HG03354 (cell line): ENCODE measurements around the gene ARHGAP28.
"Not testable (repeated sequence)": the region's sequence is repeated elsewhere in the genome, so short reads cannot be mapped to it uniquely, and the experiment has no call there.

Experiments used
- ATAC-seq: cut with Tn5 transposase; IDR thresholded peaks from one replicate; pipeline ENCODE4 v1.9.1; 2021; ENCODE audit warnings: mild to moderate bottlenecking; ENCODE audit not compliant: unreplicated experiment, poor library complexity, severe bottlenecking

Gene ARHGAP28

DNA sequence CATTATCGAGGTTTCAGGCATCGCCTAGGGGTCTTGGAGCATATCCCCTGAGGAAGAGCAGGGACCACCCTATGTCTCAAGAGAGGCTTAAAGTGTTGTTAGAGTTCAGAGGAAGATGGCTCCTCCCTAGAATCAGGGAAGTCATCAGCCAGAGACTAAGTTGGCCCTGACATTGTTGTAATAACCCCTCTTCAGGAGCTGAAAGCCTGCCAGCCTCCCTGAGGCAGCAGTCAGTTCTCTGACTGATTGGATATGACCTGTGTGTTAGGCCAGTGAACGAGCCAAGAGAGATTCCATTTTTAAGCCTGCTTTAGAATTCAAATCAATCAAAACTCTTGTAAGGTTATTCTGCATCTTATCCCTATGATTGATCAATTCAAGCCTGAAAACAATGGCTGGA lies 34.9 kb downstream of the ARHGAP28 start:
- ATAC-seq, result no peak

DNA sequence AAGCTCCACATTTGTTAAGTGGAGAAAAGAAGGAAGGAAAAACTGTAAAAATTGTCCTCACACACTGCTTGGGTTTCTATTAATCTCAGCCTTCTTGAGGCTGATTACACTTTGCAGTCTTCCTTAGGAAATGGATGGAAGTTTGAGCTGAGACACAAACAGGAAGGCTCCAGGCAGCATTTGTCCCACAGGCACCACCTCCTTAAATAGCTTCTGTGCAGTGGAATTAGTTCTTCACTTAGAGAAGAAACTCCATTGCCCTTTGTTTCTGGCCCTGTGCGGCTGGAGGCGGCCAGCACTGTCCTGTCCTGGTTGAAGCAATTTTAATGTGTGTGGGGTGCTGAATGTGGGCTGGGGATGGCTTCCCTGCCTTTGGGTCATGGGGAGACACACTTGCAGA lies 44.3 kb downstream of the ARHGAP28 start:
- no peak for ATAC-seq

DNA sequence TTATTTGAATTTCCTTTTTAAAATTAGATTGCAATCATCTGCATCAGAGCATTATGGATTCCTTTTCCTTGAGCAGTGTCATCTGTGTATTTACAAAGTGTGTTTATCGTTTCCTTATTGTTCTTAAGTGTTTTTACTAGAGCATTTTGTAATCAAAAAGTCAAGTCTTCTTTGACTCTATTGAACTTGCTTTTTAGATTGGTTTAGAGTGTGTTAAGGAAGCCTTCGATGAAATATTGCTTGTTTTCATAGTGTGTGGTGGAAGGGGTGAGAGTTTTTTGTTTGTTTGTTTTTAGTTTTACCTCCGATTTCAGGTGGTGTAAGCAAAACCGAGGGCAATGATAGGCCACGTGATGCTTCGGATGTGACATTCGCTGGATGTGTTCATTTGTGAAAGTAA lies 45.7 kb downstream of the ARHGAP28 start:
- ATAC-seq, result no peak

DNA sequence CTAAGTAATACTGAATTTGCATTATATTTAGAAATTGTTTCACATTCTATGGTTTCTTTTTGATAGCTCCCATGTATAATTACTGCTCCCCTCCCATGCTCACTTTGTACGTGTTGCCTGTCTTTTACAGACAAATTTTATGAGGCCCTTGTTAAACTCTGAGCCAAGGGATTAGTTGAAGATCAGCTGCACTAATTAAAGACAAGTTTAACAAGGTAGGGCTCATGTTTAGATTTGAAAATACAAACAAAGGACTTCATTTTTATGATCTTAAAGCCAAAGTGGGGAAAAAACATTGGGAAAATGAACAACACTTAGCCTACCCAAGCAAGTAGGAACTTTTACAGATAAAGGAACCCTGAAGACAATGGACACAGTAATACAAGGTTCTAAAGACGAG lies 46.2 kb downstream of the ARHGAP28 start:
- ATAC-seq, result no peak

DNA sequence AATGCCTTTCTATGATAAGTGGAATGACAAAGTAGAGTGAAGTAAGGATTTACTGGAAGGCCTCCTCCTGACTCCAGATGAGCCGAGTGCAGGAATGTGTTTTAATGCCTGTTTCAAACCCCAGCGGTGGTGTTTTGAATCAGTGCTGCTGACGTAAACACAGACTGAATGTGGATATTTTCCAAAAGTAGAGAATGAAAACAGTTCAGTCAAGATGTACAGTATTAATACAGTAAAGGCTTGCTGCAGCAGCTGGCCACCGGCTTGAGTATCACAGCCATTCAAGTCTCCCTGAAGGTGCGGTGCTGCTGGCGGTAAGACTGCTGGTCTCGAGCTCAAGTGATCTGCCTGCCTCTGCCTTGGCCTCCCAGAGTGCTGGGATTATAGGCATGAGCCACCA lies 46.7 kb downstream of the ARHGAP28 start:
- no peak for ATAC-seq

DNA sequence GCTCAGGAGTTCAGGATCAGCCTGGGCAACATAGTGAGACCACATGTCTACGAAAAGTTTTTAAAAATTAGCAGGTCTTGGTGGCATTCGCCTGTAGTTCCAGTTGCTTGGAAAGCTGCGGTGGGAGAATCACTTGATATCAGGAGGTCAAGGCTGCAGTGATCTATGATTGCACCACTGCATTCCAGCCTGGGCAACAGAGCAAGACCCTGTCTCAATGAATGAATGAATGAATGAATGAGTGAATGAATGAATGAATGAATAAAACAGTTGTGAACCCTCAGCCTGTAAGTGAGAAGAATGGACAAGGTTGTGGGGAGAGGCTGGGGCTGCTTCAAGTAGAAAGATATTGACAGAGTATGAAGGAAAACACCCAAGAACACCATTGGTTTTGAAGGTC lies 48.0 kb downstream of the ARHGAP28 start:
- no peak for ATAC-seq

DNA sequence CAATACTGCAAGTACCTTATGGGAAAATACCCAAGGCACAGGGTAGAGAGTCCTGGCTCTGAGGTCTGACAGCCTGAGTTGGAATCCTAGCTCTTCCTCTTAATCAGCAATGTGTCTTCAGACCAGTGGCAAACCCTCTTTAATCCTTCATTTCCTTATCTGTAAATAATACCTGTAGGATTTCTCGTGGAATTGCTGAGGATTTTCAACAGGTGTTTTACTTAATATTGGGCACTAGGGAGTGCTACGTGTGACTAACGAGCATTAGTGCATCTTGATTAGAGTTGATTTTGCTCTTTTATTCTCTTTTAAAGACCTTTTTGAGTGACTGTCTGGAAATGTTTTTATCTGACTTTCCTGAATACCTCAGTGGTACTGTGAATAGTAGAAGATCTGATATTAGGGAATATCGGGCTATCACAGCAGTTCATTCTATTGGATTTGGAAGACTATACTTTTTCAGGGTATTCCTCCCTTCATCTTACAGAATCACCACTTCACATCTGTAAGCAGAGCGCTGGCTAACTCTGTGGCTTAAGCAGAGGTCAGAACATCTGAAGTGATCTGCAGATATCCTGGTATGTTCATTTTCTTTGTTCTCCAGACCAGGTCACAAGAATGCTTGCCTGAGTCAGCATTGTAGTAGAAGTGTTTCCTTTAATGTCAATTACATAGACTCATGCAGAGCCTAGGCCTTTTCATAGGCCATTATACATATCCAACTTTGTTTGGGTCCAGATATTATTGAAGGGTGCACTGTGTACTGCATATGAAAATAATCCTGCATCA lies 49.1 kb downstream of the ARHGAP28 start:
- no peak for ATAC-seq

DNA sequence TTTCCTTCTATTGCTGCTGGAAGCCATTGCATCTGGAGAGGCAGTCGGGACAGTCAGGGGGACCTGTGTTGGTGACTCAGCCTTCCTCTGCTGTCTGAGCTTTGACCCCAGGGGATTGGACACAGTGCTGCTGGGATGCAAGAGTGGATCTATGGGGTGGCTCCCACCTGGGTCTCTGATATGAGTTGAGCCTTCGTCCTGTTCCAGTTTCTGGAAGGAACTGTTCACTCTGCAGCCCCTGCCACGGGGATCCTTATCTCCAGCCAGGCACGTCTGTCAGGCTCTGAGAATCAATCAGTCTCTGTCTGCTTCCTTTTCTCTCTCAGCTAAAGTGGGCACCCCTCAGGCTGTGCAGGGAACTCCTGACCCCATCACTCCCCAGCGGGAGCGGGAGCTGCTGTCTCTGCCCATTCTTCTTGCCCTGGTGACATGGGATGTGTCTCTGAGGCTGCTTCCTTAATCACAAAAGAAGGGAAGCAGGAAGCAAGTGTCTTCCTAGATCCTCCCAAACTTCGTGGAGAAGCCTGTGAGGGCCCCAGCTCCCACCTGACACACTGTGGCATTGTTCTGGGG lies 51.7 kb downstream of the ARHGAP28 start:
- no peak for ATAC-seq

DNA sequence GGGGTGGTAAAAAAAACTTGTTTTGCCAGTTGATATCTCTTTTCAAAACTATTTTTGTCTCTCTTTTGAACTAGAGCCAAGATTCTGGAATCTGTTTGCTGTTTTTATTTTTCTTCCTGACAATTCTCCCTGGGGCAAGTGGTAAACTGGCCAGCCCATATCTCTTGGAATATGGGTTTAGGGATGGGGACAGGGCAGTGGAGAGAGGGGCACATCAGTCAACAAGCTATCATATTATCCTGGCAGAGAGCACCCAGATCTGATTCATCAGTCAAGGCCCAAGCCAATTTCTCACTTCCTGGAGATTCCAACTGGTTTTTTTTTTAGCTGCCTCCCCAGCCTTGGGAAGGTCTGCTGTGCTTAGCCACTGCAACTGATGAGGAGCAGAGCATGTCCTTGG lies 52.3 kb downstream of the ARHGAP28 start:
- ATAC-seq, result no peak

DNA sequence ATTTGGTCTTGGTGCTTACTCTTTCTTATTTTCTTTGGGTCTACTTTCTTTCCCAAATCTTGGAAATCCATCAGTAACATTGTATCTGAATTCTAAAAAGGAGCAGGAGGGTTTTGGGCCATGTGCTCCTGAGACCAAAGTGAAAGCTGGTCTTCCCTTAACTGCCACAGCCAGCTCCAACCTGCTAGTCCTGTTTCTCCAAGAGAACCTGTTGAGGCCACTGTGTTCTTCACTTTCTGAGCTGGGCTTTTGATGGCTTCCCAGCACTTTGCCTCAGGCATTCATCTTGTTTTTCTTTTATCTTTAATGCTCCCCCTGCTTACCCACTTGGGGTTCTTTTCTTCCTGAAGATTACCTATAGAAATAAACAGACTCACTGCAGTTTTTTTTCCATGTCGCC lies 53.3 kb downstream of the ARHGAP28 start:
- no peak for ATAC-seq

DNA sequence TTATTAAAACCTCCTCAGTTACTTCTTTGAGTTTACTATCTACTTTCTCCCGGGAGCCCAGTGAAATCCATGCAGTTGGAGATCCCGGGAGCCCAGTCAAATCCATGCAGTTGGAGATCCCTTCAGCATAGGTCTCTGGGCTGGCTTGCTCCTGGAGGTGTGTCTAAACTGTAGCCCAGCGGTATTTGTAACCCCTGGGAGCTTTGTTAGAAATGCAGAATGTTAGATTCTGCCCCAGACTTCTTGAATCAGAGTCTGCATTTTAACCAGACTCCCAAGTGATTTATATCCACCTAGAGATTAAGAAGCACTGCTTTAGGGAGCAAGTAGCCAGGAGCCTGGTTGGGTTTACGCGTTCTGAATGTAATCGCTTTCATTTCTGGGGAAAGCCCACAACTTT lies 54.5 kb downstream of the ARHGAP28 start:
- ATAC-seq, result no peak

DNA sequence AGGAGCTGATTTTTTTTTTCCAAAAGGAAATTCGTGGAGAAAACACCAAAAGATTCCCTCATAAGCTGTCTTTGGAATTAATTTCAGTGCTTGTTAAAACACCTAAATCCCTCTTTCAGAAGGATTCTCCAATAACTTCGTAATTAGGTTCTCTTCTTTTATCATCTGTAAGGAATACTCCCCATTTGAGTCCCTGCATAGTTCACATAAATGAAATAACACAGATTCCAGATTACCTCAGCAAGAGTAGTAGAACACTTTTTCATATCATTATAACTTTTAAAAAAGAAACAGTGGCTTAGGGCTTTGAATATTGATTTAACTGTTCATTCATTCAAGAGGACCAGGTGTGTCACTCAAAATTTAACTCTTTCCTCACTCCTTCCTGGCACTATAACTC lies 55.5 kb downstream of the ARHGAP28 start:
- no peak for ATAC-seq

DNA sequence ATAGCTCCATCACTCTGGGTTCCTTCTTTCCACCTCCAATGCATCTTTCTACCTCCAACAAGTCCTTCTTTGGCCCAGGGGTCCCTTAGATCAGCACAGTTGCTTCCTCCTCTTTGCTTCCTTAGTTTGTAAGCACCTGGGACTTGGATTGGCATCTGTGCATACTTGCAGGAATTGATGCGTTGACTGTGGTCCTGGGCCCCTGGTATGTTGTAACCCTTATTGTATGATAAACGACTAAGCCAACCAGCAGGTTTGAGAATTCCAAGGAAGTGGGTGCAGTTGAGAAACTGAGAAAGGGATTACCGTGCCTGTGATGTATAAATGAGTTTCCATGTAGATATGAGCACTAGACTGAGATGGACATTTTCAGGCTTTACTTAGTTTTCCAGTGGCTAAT lies 55.9 kb downstream of the ARHGAP28 start:
- no peak for ATAC-seq

DNA sequence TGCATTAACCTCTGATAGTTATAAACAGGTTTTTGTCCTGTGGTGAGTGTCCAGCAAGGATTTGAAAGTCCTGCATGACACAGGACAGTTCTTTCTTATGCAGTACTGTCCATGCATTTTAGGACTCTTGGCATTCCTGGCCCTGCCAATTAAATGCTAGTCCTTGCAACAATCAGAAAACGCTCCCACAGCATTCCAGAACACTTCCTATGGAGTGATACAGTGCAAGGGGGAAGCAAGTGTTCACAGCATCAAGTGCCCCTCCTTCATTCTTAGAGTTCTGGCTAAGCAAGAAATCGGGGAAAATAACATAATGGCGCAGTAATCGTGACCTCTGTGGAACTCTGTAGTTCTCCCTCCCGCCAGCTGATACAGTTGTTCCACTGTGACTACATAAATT lies 62.9 kb downstream of the ARHGAP28 start:
- ATAC-seq, result no peak

DNA sequence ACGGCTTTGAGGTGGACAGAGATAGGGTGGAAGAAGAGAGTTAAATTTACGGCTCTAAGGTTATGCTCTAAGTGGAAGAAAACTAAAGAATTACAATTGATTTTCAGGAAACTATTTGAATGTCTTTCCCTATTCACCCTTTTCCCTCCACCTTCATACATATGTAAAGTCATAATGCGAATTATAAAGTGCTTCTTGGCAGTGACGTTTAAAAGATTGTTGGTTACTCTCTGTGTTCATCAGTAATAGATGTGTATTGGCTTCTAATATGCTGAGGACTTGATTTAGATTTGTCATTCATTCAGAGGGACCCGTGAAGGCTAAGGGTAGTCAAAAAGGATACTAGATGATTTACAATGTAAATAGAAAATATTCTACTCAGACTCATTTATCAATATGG lies 63.9 kb downstream of the ARHGAP28 start:
- ATAC-seq, result no peak

DNA sequence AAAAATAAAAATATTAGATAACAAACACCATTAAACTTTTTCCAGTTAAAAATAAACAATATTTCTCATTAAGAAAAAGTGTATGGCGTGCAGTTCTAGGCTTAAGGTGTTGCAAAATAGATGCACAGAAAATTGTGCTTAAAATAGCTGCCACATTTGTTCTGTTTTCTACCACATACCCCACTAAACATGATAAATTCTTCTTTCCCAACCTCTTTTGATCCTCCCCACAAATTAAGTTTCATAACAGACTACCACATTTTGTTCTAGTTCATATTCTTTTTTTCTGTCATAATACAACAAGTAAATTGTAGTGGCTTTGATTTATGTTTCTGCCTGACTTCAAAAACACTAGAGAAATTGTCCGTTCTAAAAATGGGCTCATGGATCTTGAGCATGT lies 64.5 kb downstream of the ARHGAP28 start:
- no peak for ATAC-seq

DNA sequence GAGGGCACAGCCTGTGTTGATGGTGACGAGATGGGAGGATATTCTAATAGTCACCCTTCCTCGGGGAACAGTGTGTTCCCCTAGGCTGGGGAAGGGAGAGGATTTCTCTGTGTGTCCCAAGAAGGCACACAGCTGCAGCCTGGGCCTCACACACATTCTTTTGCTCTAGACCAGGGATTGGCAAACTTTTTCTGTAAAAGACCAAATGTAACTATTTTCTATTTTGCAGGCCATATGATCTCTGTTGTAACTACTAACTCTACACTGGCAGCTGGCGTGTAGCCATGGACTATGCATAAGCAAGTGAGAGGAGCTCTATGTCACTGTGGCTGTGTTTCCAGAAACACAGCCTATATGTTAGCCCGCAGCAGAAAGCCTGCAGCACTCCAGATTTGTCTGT lies 65.8 kb downstream of the ARHGAP28 start:
- ATAC-seq, result no peak

DNA sequence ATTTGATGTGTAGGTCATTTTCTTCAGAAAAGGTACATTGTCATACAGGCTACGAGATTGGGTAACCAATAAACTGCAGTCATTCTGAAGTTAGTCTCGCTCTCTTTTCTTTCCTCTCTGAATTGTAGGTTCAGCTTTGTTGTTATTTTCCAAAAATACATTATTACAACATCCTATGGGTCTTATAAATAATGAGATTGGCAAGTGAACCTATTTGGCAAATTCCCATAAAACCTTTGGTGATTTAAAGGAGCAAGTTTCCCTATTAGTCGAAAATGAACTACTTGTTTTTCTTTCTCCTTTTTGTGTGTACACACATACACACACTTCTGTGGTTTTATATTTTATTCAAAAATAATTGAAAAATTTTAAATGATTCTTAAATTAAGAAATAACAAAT lies 67.0 kb downstream of the ARHGAP28 start:
- no peak for ATAC-seq

DNA sequence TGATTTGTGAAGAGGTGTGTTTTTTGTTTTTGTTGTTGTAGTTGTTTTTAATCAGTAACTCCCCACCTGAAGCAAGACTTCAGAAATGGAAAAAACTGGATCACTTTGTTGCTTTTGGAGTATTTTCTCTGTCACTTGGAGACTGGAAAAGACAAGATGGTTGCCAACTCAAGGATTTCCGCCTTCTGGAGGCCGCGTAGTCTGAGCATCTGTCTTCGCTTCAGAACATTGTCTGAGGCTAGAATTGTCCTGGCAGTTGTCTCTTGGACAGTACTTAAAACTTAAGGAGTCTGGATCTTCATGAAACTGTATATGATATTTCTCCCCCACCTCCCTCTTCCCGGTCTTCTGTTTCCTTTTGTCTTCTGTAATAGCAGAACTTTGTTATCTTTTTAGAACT lies 67.7 kb downstream of the ARHGAP28 start:
- no peak for ATAC-seq

DNA sequence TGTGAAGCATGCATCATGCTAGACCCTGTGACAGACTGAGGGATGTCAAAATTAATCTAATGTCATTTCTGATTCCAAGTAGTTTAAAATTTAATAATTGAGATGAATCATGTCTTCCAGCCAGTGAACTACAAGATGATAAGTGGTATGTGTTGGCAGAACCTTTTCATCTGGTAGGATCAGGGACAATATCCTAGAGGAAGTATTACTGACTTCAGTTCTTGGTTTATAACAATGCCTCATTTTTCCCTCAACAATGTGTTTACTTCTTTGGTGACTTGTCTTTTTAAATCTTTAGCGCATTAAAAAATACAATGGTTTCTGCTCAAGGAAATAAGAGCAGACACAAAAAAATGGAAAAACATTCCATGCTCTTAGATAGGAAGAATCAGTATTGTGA lies 69.4 kb downstream of the ARHGAP28 start:
- ATAC-seq, result no peak

DNA sequence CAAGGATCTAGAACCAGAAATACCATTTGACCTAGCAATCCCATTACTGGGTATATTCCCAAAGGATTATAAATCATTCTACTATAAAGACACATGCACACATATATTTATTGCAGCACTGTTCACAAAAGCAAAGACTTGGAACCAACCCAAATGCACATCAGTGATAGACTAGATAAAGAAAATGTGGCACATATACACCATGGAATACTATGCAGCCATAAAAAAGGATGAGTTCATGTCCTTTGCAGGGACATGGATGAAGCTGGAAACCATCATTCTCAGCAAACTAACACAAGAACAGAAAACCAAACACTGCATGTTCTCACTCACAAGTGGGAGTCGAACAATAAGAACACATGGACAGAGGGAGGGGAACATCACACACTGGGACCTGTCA lies 70.8 kb downstream of the ARHGAP28 start:
- ATAC-seq, result not testable (repeated sequence)
